Epidermal melanocyte (primary cell): ENCODE measurements around the gene GSDME.
A peak's percentile ranks its signal among the peaks of the same experiment; 100 is the strongest.

Experiments
- DNase-seq: peaks from one replicate; pipeline ENCODE4 v3.0.0; 2011; ENCODE audit warnings: low spot score; ENCODE audit not compliant: insufficient read length

GSDME gene

GRCh38 chr7:24773646-24774045, 16.4 kb upstream of the GSDME start:
- DNase-seq: no peak

GRCh38 chr7:24769851-24770250, 12.6 kb upstream of the GSDME start:
- DNase-seq: no peak

- no peak for DNase-seq
These were observed 12.0 kb upstream of the GSDME start for GRCh38 chr7:24769014-24769830.

GRCh38 chr7:24767878-24768569, 10.8 kb upstream of the GSDME start:
- DNase-seq: no peak

- DNase-seq: no peak
These were observed 7.9 kb upstream of the GSDME start for GRCh38 chr7:24764972-24765744.

- no peak for DNase-seq
These were observed 6.7 kb upstream of the GSDME start for GRCh38 chr7:24764011-24764410.

- no peak for DNase-seq
These were observed 6.1 kb upstream of the GSDME start for GRCh38 chr7:24763303-24763901.

- DNase-seq: no peak
These were observed 5.5 kb upstream of the GSDME start for GRCh38 chr7:24762771-24763170.

- no peak for DNase-seq
These were observed 3.7 kb upstream of the GSDME start for GRCh38 chr7:24760968-24761367.

GRCh38 chr7:24756545-24757352, 515 bp downstream of the GSDME start:
- peak; percentile 61 for DNase-seq

- DNase-seq: no peak
These were observed 1.5 kb downstream of the GSDME start for GRCh38 chr7:24755541-24756407.

- no peak for DNase-seq
These were observed 2.3 kb downstream of the GSDME start for GRCh38 chr7:24754906-24755506.

- DNase-seq: no peak
These were observed 5.0 kb downstream of the GSDME start for GRCh38 chr7:24752073-24752800.

- no peak for DNase-seq
These were observed 5.8 kb downstream of the GSDME start for GRCh38 chr7:24751484-24751883.

GRCh38 chr7:24750441-24751055, 6.7 kb downstream of the GSDME start:
- DNase-seq: no peak

- DNase-seq: no peak
These were observed 8.7 kb downstream of the GSDME start for GRCh38 chr7:24748521-24748920.

GRCh38 chr7:24745355-24745754, 11.9 kb downstream of the GSDME start:
- no peak for DNase-seq

- DNase-seq: no peak
These were observed 13.8 kb downstream of the GSDME start for GRCh38 chr7:24743471-24743870.
